ENCODE measurements around the gene SND1.

The SND1 gene

GRCh38 chr7:127986581-127987521, 334.9 kb downstream of the SND1 start:
- no peak for TF ChIP-seq CTCF (IDR thresholded peaks at IDR 0.05; ENCODE audit: control extremely low read depth, extremely low read depth, low read depth, missing control alignments)
- ChIA-PET POLR2A (no interaction called here), CTCF (no interaction called here)
- DNase-seq (ENCODE audit: extremely low spot score): no peak

GRCh38 chr7:127988751-127989150, 336.8 kb downstream of the SND1 start:
- DNase-seq (ENCODE audit: extremely low spot score): no peak
- TF ChIP-seq CTCF (IDR thresholded peaks at IDR 0.05; ENCODE audit: control extremely low read depth, extremely low read depth, low read depth, missing control alignments): no peak
- POLR2A ChIA-PET: no interaction called here
- CTCF ChIA-PET: interaction anchor here (0.9 to 1.5 kb wide), 3 partner anchors 9 to 12 kb away, joined by 3 to 4 read pairs (median 3); no protein-coding TSS in a partner anchor

GRCh38 chr7:127993317-127993716, 341.3 kb downstream of the SND1 start:
- no peak for DNase-seq (ENCODE audit: extremely low spot score)
- CTCF ChIA-PET: no interaction called here
- POLR2A ChIA-PET: no interaction called here
- no peak for TF ChIP-seq CTCF (IDR thresholded peaks at IDR 0.05; ENCODE audit: control extremely low read depth, extremely low read depth, low read depth, missing control alignments)

- DNase-seq (ENCODE audit: extremely low spot score): no peak
Observed at GRCh38 chr7:127993987-127994386, 342.0 kb downstream of the SND1 start.

GRCh38 chr7:127995156-127995880, 343.3 kb downstream of the SND1 start:
- CTCF ChIA-PET: no interaction called here
- POLR2A ChIA-PET: no interaction called here
- no peak for DNase-seq (ENCODE audit: extremely low spot score)
- TF ChIP-seq CTCF (IDR thresholded peaks at IDR 0.05; ENCODE audit: control extremely low read depth, extremely low read depth, low read depth, missing control alignments): no peak

More at GRCh38 chr7:127993987-127994386, 342.0 kb downstream of the SND1 start:
- ChIA-PET CTCF (no interaction called here), POLR2A (no interaction called here)
- TF ChIP-seq CTCF (IDR thresholded peaks at IDR 0.05; ENCODE audit: control extremely low read depth, extremely low read depth, low read depth, missing control alignments): no peak

- ChIA-PET CTCF (no interaction called here), POLR2A (no interaction called here)
- no peak for DNase-seq (ENCODE audit: extremely low spot score)
- TF ChIP-seq CTCF (IDR thresholded peaks at IDR 0.05; ENCODE audit: control extremely low read depth, extremely low read depth, low read depth, missing control alignments): no peak
Observed at GRCh38 chr7:127995881-127996215, 343.9 kb downstream of the SND1 start.
